ENCODE measurements around the gene SCUBE3. TPM values are rescaled to one million over a fixed set of nuclear protein-coding genes. Genes with fewer than 3 reads are reported as not detected.

Gene SCUBE3
- total and polyA plus RNA-seq, 2 of the 8 experiments (the other 6 are each of a cell fraction or from before 2014, with no cell fraction given), result 0.80 to 1.0 TPM

DNA sequence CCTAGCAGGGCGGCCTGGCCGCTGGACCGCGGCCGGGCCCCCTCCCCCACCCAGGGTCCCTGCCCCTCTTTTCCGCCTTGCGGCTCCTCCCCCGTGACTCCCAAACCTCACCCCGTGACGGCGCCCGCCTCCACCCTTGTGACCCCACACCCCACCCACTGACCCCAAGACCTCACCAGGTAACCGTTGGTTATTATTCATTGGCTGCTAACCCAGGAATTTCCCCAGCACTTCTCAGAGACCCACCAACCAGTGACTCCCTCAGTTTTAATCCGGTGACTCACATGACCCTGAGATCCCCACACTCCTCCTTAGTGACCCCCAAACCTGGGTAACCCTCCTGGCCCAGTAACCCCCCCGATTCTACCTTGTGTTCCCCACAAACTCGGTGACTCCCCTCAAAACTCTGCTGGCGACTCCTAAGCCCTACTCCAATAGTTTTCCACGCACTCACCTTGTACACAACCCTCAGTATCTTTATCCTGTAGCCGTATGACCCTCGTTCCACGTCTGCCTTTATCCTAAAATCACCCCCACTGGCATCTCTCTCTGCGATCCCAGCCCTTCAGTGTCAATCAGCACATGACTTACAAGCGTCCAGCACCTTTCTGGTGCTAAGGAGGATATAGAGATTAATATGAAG is 46.3 kb downstream of the SCUBE3 start (continued):
- no peak for TF ChIP-seq HDAC2 (IDR thresholded peaks at IDR 0.05; ENCODE audit: borderline replicate concordance in 1 of 2, low read depth in 2 of 2, low read length in 2 of 2)
- TF ChIP-seq SP1 (IDR thresholded peaks at IDR 0.05; ENCODE audit: low read depth, low read length), result peak; percentile 71; the same call in 1 of the 2 replicates
- no peak for TF ChIP-seq BACH1 (IDR thresholded peaks at IDR 0.05; ENCODE audit: low read length)
- peak; percentile 79 for TF ChIP-seq TAF1 (IDR thresholded peaks at IDR 0.05; ENCODE audit: low read depth, low read length)
- TF ChIP-seq POLR2A (IDR thresholded peaks at IDR 0.05; ENCODE audit: control extremely low read depth in 1 of 2, low read depth in 2 of 2, low read length in 2 of 2), result peak in 1 of 2 experiments; percentile 66; a peak in 2 of 3 replicates
- TF ChIP-seq CBX8 (IDR thresholded peaks at IDR 0.05; ENCODE audit: borderline replicate concordance, low read depth, low read length), result no peak
- TF ChIP-seq GABPA (IDR thresholded peaks at IDR 0.05; ENCODE audit: borderline replicate concordance, insufficient read depth, low read length), result no peak
- TF ChIP-seq, protein P1, sequence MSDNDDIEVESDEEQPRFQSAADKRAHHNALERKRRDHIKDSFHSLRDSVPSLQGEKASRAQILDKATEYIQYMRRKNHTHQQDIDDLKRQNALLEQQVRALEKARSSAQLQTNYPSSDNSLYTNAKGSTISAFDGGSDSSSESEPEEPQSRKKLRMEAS (IDR thresholded peaks at IDR 0.05), result no peak
- no peak for TF ChIP-seq CTBP2 (IDR thresholded peaks at IDR 0.05; ENCODE audit: borderline replicate concordance, insufficient read depth, insufficient read length, low read length)
- TF ChIP-seq JUND (IDR thresholded peaks at IDR 0.05; ENCODE audit: low read length), result no peak
- TF ChIP-seq POLR2AphosphoS5 (IDR thresholded peaks at IDR 0.05; ENCODE audit: low read depth, low read length), result no peak
- no peak for TF ChIP-seq HDAC6 (IDR thresholded peaks at IDR 0.05; ENCODE audit: low read depth, low read length)
- TF ChIP-seq CREB1 (IDR thresholded peaks at IDR 0.05), result no peak
- TF ChIP-seq, protein P2, sequence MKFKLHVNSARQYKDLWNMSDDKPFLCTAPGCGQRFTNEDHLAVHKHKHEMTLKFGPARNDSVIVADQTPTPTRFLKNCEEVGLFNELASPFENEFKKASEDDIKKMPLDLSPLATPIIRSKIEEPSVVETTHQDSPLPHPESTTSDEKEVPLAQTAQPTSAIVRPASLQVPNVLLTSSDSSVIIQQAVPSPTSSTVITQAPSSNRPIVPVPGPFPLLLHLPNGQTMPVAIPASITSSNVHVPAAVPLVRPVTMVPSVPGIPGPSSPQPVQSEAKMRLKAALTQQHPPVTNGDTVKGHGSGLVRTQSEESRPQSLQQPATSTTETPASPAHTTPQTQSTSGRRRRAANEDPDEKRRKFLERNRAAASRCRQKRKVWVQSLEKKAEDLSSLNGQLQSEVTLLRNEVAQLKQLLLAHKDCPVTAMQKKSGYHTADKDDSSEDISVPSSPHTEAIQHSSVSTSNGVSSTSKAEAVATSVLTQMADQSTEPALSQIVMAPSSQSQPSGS (IDR thresholded peaks at IDR 0.05; ENCODE audit: low read length), result no peak
- no peak for TF ChIP-seq SIRT6 (IDR thresholded peaks at IDR 0.05; ENCODE audit: low read length)

Measured in H1 (cell line).